ENCODE data around the gene PIRT. TPM values are rescaled to one million over a fixed set of nuclear protein-coding genes. Genes with fewer than 3 reads are reported as not detected.

The PIRT gene
- polyA plus RNA-seq, 2 of the 4 experiments (the other 2 are of a cell fraction) = not detected

DNA sequence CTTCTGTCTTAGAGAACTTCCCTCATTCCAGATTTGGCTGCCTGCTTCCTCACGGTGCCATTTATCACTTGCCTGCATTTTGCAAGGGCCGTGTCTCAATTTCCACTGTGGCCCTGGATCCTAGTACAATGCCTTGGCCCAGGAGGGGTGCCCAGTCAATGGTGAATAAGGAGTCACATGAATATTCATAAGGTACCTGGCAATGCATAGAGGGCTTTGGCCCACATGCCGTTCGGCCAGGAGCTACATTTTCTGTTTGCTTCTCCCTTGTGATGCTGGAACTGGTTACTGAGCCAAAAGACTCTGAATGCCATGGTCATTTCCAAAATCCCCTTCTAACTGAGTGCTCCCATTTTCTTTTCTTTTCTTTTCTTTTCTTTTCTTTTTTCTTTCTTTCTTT, 4.8 kb upstream of the PIRT start:
- no peak overlapping the region for H3K27ac ChIP-seq
- no peak overlapping the region for H3K4me3 ChIP-seq
- 64% methylated on average over 4 of the region's 4 CpGs for WGBS (ENCODE audit: missing lambda C conversion rate)
- no peak overlapping the region for H3K4me2 ChIP-seq
- DNase-seq (ENCODE audit: low read depth in 1 of 2, low spot score in 1 of 2) = no peak
- no peak for FAIRE-seq
- TF ChIP-seq KDM5A (IDR thresholded peaks at IDR 0.05) (no peak), MYC (IDR thresholded peaks at IDR 0.05; ENCODE audit: borderline replicate concordance, low read length) (no peak), HEYL (CRISPR knock-in tag; IDR thresholded peaks at IDR 0.05) (no peak), FOSL2 (IDR thresholded peaks at IDR 0.05) (no peak), FOSL2 (CRISPR knock-in tag; IDR thresholded peaks at IDR 0.05) (no peak), GATA3 (IDR thresholded peaks at IDR 0.05; ENCODE audit: borderline replicate concordance) (no peak), CBX8 (IDR thresholded peaks at IDR 0.05) (no peak), NR3C1 (IDR thresholded peaks at IDR 0.05) (no peak), ZNF302 (CRISPR knock-in tag; IDR thresholded peaks at IDR 0.05) (no peak), CTCF (IDR thresholded peaks at IDR 0.05) (no peak), RCOR1 (IDR thresholded peaks at IDR 0.05; ENCODE audit: low read depth, low read length) (no peak)
- no peaks in the 10 kb centered on the region for H3K4me1 ChIP-seq
- POLR2A ChIA-PET = no interaction called here
- H3K9me3 ChIP-seq = no peaks in the 10 kb centered on the region
- ATAC-seq = no peak
- CTCF ChIA-PET = interaction anchor here (3.0 to 7.9 kb wide), 3 partner anchors 89 to 197 kb away, joined by 23 to 127 read pairs (median 24); no protein-coding TSS in a partner anchor

DNA sequence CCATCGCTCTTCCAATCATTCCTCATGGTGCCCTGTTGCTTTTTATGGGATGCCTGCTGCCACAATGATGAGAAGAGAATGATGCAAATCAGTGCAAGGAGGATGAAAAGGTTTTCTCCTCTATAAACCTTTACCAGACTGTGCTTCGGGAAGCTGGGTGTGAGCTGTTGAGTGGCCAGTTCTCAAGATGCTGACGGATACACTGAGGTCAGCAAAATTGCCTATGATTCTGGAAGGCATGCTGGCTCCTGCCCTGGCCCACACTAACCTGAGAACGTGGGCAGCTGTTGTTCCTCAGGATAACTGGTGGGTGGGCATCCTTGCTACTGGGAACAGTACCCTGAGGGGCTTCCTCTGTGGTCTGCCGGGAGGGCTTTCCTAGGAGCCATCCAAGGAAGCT, 795 bp upstream of the PIRT start:
- H3K4me3 ChIP-seq = no peak overlapping the region
- no peaks in the 10 kb centered on the region for H3K9me3 ChIP-seq
- no peak overlapping the region for H3K4me2 ChIP-seq
- TF ChIP-seq KDM1A (IDR thresholded peaks at IDR 0.05; ENCODE audit: low read depth) (no peak), TP53 (CRISPR knock-in tag; IDR thresholded peaks at IDR 0.05) (no peak), MAFK (IDR thresholded peaks at IDR 0.05; ENCODE audit: partially characterized antibody) (peak; percentile 65), USF2 (IDR thresholded peaks at IDR 0.05) (no peak)
- ChIA-PET CTCF (interaction anchor here (0.7 to 7.9 kb wide), 4 partner anchors 12 to 192 kb away, joined by 3 to 127 read pairs (median 6); no protein-coding TSS in a partner anchor), POLR2A (no interaction called here)
- FAIRE-seq = no peak
- no peak for ATAC-seq
- H3K4me1 ChIP-seq = no peaks in the 10 kb centered on the region
- 62% methylated on average over 5 of the region's 5 CpGs for WGBS (ENCODE audit: missing lambda C conversion rate)
- DNase-seq (ENCODE audit: low read depth in 1 of 2, low spot score in 1 of 2) = no peak
- no peak overlapping the region for H3K27ac ChIP-seq

- Histone ChIP-seq H3K4me2 (no peak overlapping the region), H3K27ac (no peak overlapping the region), H3K9me3 (no peaks in the 10 kb centered on the region), H3K4me1 (no peaks in the 10 kb centered on the region), H3K4me3 (no peak overlapping the region)
- CTCF ChIA-PET = interaction anchor here (1.2 to 1.9 kb wide), 3 partner anchors 8 to 100 kb away, joined by 3 to 9 read pairs (median 5); no protein-coding TSS in a partner anchor
- POLR2A ChIA-PET = no interaction called here
- no peak for ATAC-seq
- TF ChIP-seq CBX2 (IDR thresholded peaks at IDR 0.05; ENCODE audit: borderline replicate concordance, low read depth) (no peak), HOXB13 (CRISPR knock-in tag; IDR thresholded peaks at IDR 0.05; ENCODE audit: low read depth) (no peak), POLR2AphosphoS2 (conservative IDR thresholded peaks at IDR 0.05; ENCODE audit: low read length) (no peak), RFX5 (IDR thresholded peaks at IDR 0.05) (no peak), MAX (IDR thresholded peaks at IDR 0.05) (no peak), ATOH8 (CRISPR knock-in tag; IDR thresholded peaks at IDR 0.05; ENCODE audit: low read depth) (no peak), JUNB (IDR thresholded peaks at IDR 0.05) (no peak), NPAS2 (CRISPR knock-in tag; IDR thresholded peaks at IDR 0.05; ENCODE audit: borderline replicate concordance) (no peak), MYC (IDR thresholded peaks at IDR 0.05; ENCODE audit: borderline replicate concordance, low read length) (no peak)
- WGBS (ENCODE audit: missing lambda C conversion rate) = 67% methylated on average over 15 of the region's 15 CpGs
- FAIRE-seq = no peak
- DNase-seq (ENCODE audit: low read depth in 1 of 2, low spot score in 1 of 2) = no peak
Observed at GRCh38 chr17:10836966-10837590, 809 bp downstream of the PIRT start.
